Measurements from ENCODE around the gene PALLD.
A peak's percentile ranks its signal among the peaks of the same experiment; 100 is the strongest.

The PALLD gene

GRCh38 chr4:168648929-168649328, 152.1 kb downstream of the PALLD start:
- DNase-seq: peak; percentile 78

- DNase-seq: peak; percentile 62
Observed at GRCh38 chr4:168651374-168651773, 154.5 kb downstream of the PALLD start.

- DNase-seq: no peak
Observed at GRCh38 chr4:168651864-168652263, 155.0 kb downstream of the PALLD start.

- DNase-seq: no peak
Observed at GRCh38 chr4:168652755-168653154, 155.9 kb downstream of the PALLD start.

GRCh38 chr4:168654104-168654847, 157.4 kb downstream of the PALLD start:
- no peak for DNase-seq

GRCh38 chr4:168654848-168655174, 158.0 kb downstream of the PALLD start:
- no peak for DNase-seq

- DNase-seq: no peak
Observed at GRCh38 chr4:168655182-168655581, 158.3 kb downstream of the PALLD start.

GRCh38 chr4:168656055-168656660, 159.3 kb downstream of the PALLD start:
- DNase-seq: peak; percentile 90

- no peak for DNase-seq
Observed at GRCh38 chr4:168656946-168657473, 160.2 kb downstream of the PALLD start.

- no peak for DNase-seq
Observed at GRCh38 chr4:168658751-168659150, 161.9 kb downstream of the PALLD start.

GRCh38 chr4:168659741-168660465, 163.1 kb downstream of the PALLD start:
- no peak for DNase-seq

GRCh38 chr4:168662297-168662984, 165.6 kb downstream of the PALLD start:
- DNase-seq: no peak

- no peak for DNase-seq
Observed at GRCh38 chr4:168664242-168664891, 167.5 kb downstream of the PALLD start.

- peak; percentile 87 for DNase-seq
Observed at GRCh38 chr4:168666531-168666930, 169.7 kb downstream of the PALLD start.

GRCh38 chr4:168667376-168667775, 170.5 kb downstream of the PALLD start:
- peak; percentile 38 for DNase-seq

- no peak for DNase-seq
Observed at GRCh38 chr4:168667921-168668320, 171.1 kb downstream of the PALLD start.

GRCh38 chr4:168673476-168673875, 176.6 kb downstream of the PALLD start:
- no peak for DNase-seq

- DNase-seq: no peak
Observed at GRCh38 chr4:168674077-168674747, 177.4 kb downstream of the PALLD start.

GRCh38 chr4:168674866-168675265, 178.0 kb downstream of the PALLD start:
- DNase-seq: no peak

- no peak for DNase-seq
Observed at GRCh38 chr4:168677063-168677462, 180.2 kb downstream of the PALLD start.

GRCh38 chr4:168677879-168678278, 181.0 kb downstream of the PALLD start:
- no peak for DNase-seq

All from fibroblast of skin of abdomen (primary cell).